ENCODE data around the gene REPIN1. TPM values are rescaled to one million over a fixed set of nuclear protein-coding genes. Genes with fewer than 3 reads are reported as not detected.
A peak's percentile ranks its signal among the peaks of the same experiment; 100 is the strongest.

The REPIN1 gene
- total and polyA plus RNA-seq, 9 of the 15 experiments (the other 6 are each of a cell fraction or from before 2014, with no cell fraction given): 8.1 to 283 (median 94.3) TPM

GRCh38 chr7:150420987-150421674, 52.5 kb downstream of the REPIN1 start (continued):
- TF ChIP-seq, protein P1, sequence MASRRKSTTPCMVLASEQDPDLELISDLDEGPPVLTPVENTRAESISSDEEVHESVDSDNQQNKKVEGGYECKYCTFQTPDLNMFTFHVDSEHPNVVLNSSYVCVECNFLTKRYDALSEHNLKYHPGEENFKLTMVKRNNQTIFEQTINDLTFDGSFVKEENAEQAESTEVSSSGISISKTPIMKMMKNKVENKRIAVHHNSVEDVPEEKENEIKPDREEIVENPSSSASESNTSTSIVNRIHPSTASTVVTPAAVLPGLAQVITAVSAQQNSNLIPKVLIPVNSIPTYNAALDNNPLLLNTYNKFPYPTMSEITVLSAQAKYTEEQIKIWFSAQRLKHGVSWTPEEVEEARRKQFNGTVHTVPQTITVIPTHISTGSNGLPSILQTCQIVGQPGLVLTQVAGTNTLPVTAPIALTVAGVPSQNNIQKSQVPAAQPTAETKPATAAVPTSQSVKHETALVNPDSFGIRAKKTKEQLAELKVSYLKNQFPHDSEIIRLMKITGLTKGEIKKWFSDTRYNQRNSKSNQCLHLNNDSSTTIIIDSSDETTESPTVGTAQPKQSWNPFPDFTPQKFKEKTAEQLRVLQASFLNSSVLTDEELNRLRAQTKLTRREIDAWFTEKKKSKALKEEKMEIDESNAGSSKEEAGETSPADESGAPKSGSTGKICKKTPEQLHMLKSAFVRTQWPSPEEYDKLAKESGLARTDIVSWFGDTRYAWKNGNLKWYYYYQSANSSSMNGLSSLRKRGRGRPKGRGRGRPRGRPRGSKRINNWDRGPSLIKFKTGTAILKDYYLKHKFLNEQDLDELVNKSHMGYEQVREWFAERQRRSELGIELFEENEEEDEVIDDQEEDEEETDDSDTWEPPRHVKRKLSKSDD (conservative IDR thresholded peaks at IDR 0.05; ENCODE audit: low read length): 0 out of 2 replicates have a peak, but pooled peaks have one; percentile 50
- TF ChIP-seq ZNF707 (CRISPR knock-in tag; conservative IDR thresholded peaks at IDR 0.05) (no peak), EP400 (IDR thresholded peaks at IDR 0.05) (peak; percentile 25; the same call in 1 of the 2 replicates), ZNF668 (CRISPR knock-in tag; IDR thresholded peaks at IDR 0.05) (no peak), XRCC5 (IDR thresholded peaks at IDR 0.05; ENCODE audit: low read depth, low read length) (peak; percentile 89), TSC22D4 (tag; IDR thresholded peaks at IDR 0.05) (no peak), PRMT5 (CRISPR knock-in tag; IDR thresholded peaks at IDR 0.05) (no peak), ZNF41 (CRISPR knock-in tag; conservative IDR thresholded peaks at IDR 0.05) (no peak), MTF1 (CRISPR knock-in tag; IDR thresholded peaks at IDR 0.05; ENCODE audit: borderline replicate concordance) (no peak), ZNF586 (CRISPR knock-in tag; conservative IDR thresholded peaks at IDR 0.05) (no peak), HMG20B (CRISPR knock-in tag; IDR thresholded peaks at IDR 0.05) (no peak), ZBTB17 (CRISPR knock-in tag; IDR thresholded peaks at IDR 0.05) (no peak), ATF6 (CRISPR knock-in tag; IDR thresholded peaks at IDR 0.05) (no peak), HNRNPLL (IDR thresholded peaks at IDR 0.05; ENCODE audit: low read depth, low read length, poor library complexity, severe bottlenecking) (peak; percentile 81), YY1 (IDR thresholded peaks at IDR 0.05; ENCODE audit: borderline replicate concordance in 1 of 3, control insufficient read depth in 1 of 3, extremely low read depth in 1 of 3, insufficient read depth in 3 of 3, insufficient read length in 1 of 3, insufficient replicate concordance in 2 of 3, low read depth in 1 of 3, low read length in 2 of 3) (peak in 2 of 3 experiments; percentile 32 to 52), EGR1 (conservative IDR thresholded peaks at IDR 0.05) (no peak), PTRF (tag; IDR thresholded peaks at IDR 0.05) (no peak), HDAC8 (tag; IDR thresholded peaks at IDR 0.05) (no peak), ZNF507 (tag; conservative IDR thresholded peaks at IDR 0.05) (no peak)
- TF ChIP-seq, protein P2, sequence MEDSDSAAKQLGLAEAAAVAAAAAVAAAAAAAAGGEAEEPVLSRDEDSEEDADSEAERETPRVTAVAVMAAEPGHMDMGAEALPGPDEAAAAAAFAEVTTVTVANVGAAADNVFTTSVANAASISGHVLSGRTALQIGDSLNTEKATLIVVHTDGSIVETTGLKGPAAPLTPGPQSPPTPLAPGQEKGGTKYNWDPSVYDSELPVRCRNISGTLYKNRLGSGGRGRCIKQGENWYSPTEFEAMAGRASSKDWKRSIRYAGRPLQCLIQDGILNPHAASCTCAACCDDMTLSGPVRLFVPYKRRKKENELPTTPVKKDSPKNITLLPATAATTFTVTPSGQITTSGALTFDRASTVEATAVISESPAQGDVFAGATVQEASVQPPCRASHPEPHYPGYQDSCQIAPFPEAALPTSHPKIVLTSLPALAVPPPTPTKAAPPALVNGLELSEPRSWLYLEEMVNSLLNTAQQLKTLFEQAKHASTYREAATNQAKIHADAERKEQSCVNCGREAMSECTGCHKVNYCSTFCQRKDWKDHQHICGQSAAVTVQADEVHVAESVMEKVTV (CRISPR knock-in tag; IDR thresholded peaks at IDR 0.05): peak; percentile 97
- TF ChIP-seq, protein P3, sequence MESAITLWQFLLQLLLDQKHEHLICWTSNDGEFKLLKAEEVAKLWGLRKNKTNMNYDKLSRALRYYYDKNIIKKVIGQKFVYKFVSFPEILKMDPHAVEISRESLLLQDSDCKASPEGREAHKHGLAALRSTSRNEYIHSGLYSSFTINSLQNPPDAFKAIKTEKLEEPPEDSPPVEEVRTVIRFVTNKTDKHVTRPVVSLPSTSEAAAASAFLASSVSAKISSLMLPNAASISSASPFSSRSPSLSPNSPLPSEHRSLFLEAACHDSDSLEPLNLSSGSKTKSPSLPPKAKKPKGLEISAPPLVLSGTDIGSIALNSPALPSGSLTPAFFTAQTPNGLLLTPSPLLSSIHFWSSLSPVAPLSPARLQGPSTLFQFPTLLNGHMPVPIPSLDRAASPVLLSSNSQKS (CRISPR knock-in tag; IDR thresholded peaks at IDR 0.05): no peak

Data from K562 (cell line).